ENCODE measurements around the gene CFAP68. TPM values are rescaled to one million over a fixed set of nuclear protein-coding genes. Genes with fewer than 3 reads are reported as not detected.

Gene CFAP68
- total RNA-seq, 1 experiment from 2014 or later, result 49.6 TPM

DNA sequence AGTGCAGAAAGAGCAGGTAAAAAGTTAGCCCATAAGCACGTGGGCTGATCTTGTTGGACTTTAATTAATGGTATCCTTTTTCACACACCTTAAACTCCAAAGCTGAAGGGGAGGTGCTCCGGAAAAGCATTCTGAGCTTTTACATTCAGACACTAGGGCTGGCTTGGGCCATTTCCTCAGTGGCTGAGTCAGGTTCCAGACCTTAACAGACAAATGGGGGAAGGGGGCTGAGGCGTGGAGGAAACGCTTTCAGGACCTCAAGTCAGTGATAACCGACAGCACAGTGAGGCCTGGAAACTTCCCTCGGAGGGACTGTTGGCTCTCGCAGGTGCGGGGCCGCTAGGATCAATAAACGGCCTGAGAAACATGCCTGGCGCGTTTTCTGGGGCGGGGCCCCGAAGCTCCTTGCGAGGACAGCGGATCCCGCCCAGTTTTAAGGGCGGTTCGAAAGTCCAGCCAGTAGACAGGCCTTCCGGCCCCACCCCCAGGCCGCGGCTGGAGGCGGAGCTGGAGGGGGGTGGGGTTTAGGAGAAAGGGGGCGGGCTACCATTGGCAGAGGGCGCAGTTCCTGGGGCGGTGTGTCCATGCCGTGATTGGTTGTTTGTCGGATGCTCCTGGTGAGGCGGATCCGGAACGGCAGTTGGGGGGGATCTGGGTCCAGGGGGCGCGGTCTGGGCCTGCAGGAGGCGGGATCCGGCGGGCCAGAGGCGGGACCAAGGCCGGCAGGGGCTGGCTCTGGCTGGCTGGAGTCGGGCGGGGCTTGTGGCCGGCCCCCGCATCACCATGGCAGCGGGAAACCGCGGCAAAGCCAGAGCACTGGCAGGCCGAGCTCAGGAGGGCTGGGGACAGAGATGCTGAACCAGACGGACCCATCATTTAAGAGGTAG, 47.4 kb downstream of the CFAP68 start:
- Histone ChIP-seq H3K27me3 (ENCODE audit: insufficient read depth, low read length) (no peaks in the 10 kb centered on the region), H2AFZ (ENCODE audit: low read depth, low read length, poor library complexity, severe bottlenecking) (peak overlapping the region; percentile 89), H3K4me2 (ENCODE audit: low read length) (peak overlapping the region; percentile 92), H3K4me3 (replicated peaks in 1 of 2; ENCODE audit: low read depth in 1 of 2, low read length in 2 of 2) (peak overlapping the region; percentile 49 to 64), H4K20me1 (ENCODE audit: insufficient read depth) (no peaks in the 10 kb centered on the region), H3K9me2 (ENCODE audit: insufficient read depth) (no peaks in the 10 kb centered on the region), H3K9ac (ENCODE audit: low read length) (peak overlapping the region; percentile 60), H3K4me1 (ENCODE audit: control insufficient read depth in 1 of 2, insufficient read depth in 2 of 2, low read length in 2 of 2) (peaks cover 7 to 15% of the 10 kb centered on the region in 2 experiments), H3K9me3 (ENCODE audit: control insufficient read depth in 1 of 2, insufficient read depth in 1 of 2, low read depth in 1 of 2, low read length in 2 of 2) (no peaks in the 10 kb centered on the region), H3K79me2 (ENCODE audit: insufficient read depth, low read length) (no peaks in the 10 kb centered on the region), H3K27ac (ENCODE audit: low read depth, low read length) (peak overlapping the region; percentile 59), H3K36me3 (ENCODE audit: control insufficient read depth in 1 of 2, insufficient read depth in 2 of 2, low read length in 2 of 2) (no peaks in the 10 kb centered on the region)
- peak; percentile 94 for ATAC-seq
- BruUV-seq (replicated peaks), result TSS peak; percentile 98
- TF ChIP-seq CBX3 (IDR thresholded peaks at IDR 0.05; ENCODE audit: low read depth), result no peak
- TF ChIP-seq FOSL1 (IDR thresholded peaks at IDR 0.05; ENCODE audit: low read depth), result no peak
- TF ChIP-seq MAX (IDR thresholded peaks at IDR 0.05), result peak; percentile 61
- TF ChIP-seq SIN3A (IDR thresholded peaks at IDR 0.05; ENCODE audit: low read depth), result 0 out of 2 replicates have a peak, but pooled peaks have one; percentile 32
- peak; percentile 87 for TF ChIP-seq POLR2AphosphoS5 (IDR thresholded peaks at IDR 0.05; ENCODE audit: low read depth, low read length)
- TF ChIP-seq EZH2 (IDR thresholded peaks at IDR 0.05), result no peak
- no peak for TF ChIP-seq CEBPB (IDR thresholded peaks at IDR 0.05; ENCODE audit: low read depth)
- TF ChIP-seq EGR1 (IDR thresholded peaks at IDR 0.05; ENCODE audit: low read depth), result peak; percentile 84
- TF ChIP-seq SP1 (IDR thresholded peaks at IDR 0.05; ENCODE audit: low read depth), result peak; percentile 60
- CTCF ChIA-PET, result interaction anchor here (0.7 to 2.0 kb wide), 7 partner anchors 8 to 354 kb away, joined by 3 to 11 read pairs (median 5); partner anchors contain the start of genes C11orf52, CRYAB and DIXDC1
- peak; percentile 93 for DNase-seq (ENCODE audit: low read depth, low spot score)
- intact Hi-C loops (cut with micrococcal nuclease), result no loop called here
- RAD21 ChIA-PET (ENCODE audit: low non-redundant PET in 1 of 2, low total read pairs in 2 of 2, uncharacterized antibody in 2 of 2, unreplicated experiment in 2 of 2), result interaction anchor here in 1 of 2 experiments (1.0 kb wide), 1 partner anchor 293 kb away, joined by 3 read pairs; no protein-coding TSS in a partner anchor
- POLR2A ChIA-PET, result interaction anchor here (0.9 to 1.2 kb wide), 2 partner anchors 8 to 11 kb away, joined by 4 to 6 read pairs; partner anchors contain the start of gene C11orf52

DNA sequence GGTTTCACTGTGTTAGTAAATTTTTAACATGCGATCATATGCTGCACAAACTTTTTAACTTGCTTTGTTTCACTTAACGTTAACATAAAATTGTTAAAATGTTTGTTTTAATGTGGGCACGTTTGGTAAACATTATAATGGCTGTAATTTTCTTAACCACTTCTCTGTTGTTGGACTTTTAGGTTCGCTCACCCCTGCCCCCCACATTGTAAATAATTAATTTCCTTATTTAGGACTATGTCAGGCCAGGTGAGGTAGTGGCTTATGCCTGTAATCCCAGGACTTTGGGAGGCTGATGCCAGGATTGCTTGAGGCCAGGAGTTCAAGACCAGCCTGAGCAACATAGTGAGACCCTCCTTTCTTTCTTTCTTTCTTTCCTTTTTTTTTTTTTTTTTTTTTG, 51.1 kb downstream of the CFAP68 start:
- Histone ChIP-seq H3K79me2 (ENCODE audit: insufficient read depth, low read length) (no peaks in the 10 kb centered on the region), H4K20me1 (ENCODE audit: insufficient read depth) (no peaks in the 10 kb centered on the region), H3K36me3 (ENCODE audit: control insufficient read depth in 1 of 2, insufficient read depth in 2 of 2, low read length in 2 of 2) (no peaks in the 10 kb centered on the region), H3K9me3 (ENCODE audit: control insufficient read depth in 1 of 2, insufficient read depth in 1 of 2, low read depth in 1 of 2, low read length in 2 of 2) (no peaks in the 10 kb centered on the region), H3K4me2 (ENCODE audit: low read length) (no peak overlapping the region), H3K27me3 (ENCODE audit: insufficient read depth, low read length) (no peaks in the 10 kb centered on the region), H3K9ac (ENCODE audit: low read length) (no peak overlapping the region), H3K27ac (ENCODE audit: low read depth, low read length) (no peak overlapping the region), H3K9me2 (ENCODE audit: insufficient read depth) (no peaks in the 10 kb centered on the region), H3K4me1 (ENCODE audit: control insufficient read depth in 1 of 2, insufficient read depth in 2 of 2, low read length in 2 of 2) (peaks cover 7 to 19% of the 10 kb centered on the region in 2 experiments), H3K4me3 (replicated peaks in 1 of 2; ENCODE audit: low read depth in 1 of 2, low read length in 2 of 2) (no peak overlapping the region), H2AFZ (ENCODE audit: low read depth, low read length, poor library complexity, severe bottlenecking) (no peak overlapping the region)
- intact Hi-C loops (cut with micrococcal nuclease), result loop anchor here (5.0 kb wide), 2 partner anchors 157 to 247 kb away; partner anchors contain the start of genes BCO2, SDHD and TIMM8B
- RAD21 ChIA-PET (ENCODE audit: low non-redundant PET in 1 of 2, low total read pairs in 2 of 2, uncharacterized antibody in 2 of 2, unreplicated experiment in 2 of 2), result no interaction called here
- BruUV-seq (replicated peaks), result no TSS peak
- DNase-seq (ENCODE audit: low read depth, low spot score) (no peak), ATAC-seq (no peak)
- CTCF ChIA-PET, result interaction anchor here (1.0 to 2.0 kb wide), 3 partner anchors 11 to 350 kb away, joined by 3 to 42 read pairs (median 4); partner anchors contain the start of gene C11orf52
- POLR2A ChIA-PET, result no interaction called here
- TF ChIP-seq REST (IDR thresholded peaks at IDR 0.05; ENCODE audit: low read depth) (no peak), JUND (IDR thresholded peaks at IDR 0.05) (no peak), SP1 (IDR thresholded peaks at IDR 0.05; ENCODE audit: low read depth) (no peak), FOSL1 (IDR thresholded peaks at IDR 0.05; ENCODE audit: low read depth) (no peak), ZBTB33 (IDR thresholded peaks at IDR 0.05; ENCODE audit: extremely low read depth, insufficient replicate concordance, low read length) (no peak), ZNF274 (IDR thresholded peaks at IDR 0.05; ENCODE audit: low read depth, low read length) (no peak)
